GM19240 (cell line): ENCODE measurements around the gene ZDHHC20.
"Not testable (repeated sequence)": the region's sequence is repeated elsewhere in the genome, so short reads cannot be mapped to it uniquely, and the experiment has no call there.

Experiments
- DNase-seq: peaks from one replicate; pipeline ENCODE4 v3.0.0; 2011; ENCODE audit warnings: low spot score; ENCODE audit not compliant: insufficient read length

The ZDHHC20 gene

GRCh38 chr13:21435687-21436151 is 23.4 kb downstream of the ZDHHC20 start:
- peak; percentile 51 for DNase-seq

- DNase-seq, result no peak
These were observed 23.9 kb downstream of the ZDHHC20 start for GRCh38 chr13:21435231-21435630.

GRCh38 chr13:21434588-21434987 is 24.5 kb downstream of the ZDHHC20 start:
- DNase-seq, result no peak

- no peak for DNase-seq
These were observed 29.9 kb downstream of the ZDHHC20 start for GRCh38 chr13:21429211-21429610.

GRCh38 chr13:21427741-21428140 is 31.4 kb downstream of the ZDHHC20 start:
- no peak for DNase-seq

GRCh38 chr13:21426238-21426637 is 32.9 kb downstream of the ZDHHC20 start:
- no peak for DNase-seq

- DNase-seq, result no peak
These were observed 38.4 kb downstream of the ZDHHC20 start for GRCh38 chr13:21420706-21421105.

GRCh38 chr13:21413013-21413412 is 46.1 kb downstream of the ZDHHC20 start:
- no peak for DNase-seq

- DNase-seq, result not testable (repeated sequence)
These were observed 48.6 kb downstream of the ZDHHC20 start for GRCh38 chr13:21410453-21410852.

- no peak for DNase-seq
These were observed 53.8 kb downstream of the ZDHHC20 start for GRCh38 chr13:21405309-21405708.

GRCh38 chr13:21402586-21403307 is 56.4 kb downstream of the ZDHHC20 start:
- DNase-seq, result no peak

GRCh38 chr13:21399741-21400140 is 59.4 kb downstream of the ZDHHC20 start:
- DNase-seq, result no peak

GRCh38 chr13:21395953-21396352 is 63.1 kb downstream of the ZDHHC20 start:
- DNase-seq, result no peak

GRCh38 chr13:21389124-21389523 is 70.0 kb downstream of the ZDHHC20 start:
- DNase-seq, result no peak

- DNase-seq, result no peak
These were observed 73.4 kb downstream of the ZDHHC20 start for GRCh38 chr13:21385710-21386109.

- DNase-seq, result no peak
These were observed 76.0 kb downstream of the ZDHHC20 start for GRCh38 chr13:21383090-21383489.

GRCh38 chr13:21376998-21377985 is 81.8 kb downstream of the ZDHHC20 start:
- not testable (repeated sequence) for DNase-seq

- no peak for DNase-seq
These were observed 86.6 kb downstream of the ZDHHC20 start for GRCh38 chr13:21372530-21372929.

GRCh38 chr13:21371011-21371410 is 88.1 kb downstream of the ZDHHC20 start:
- DNase-seq, result no peak

- DNase-seq, result no peak
These were observed 93.5 kb downstream of the ZDHHC20 start for GRCh38 chr13:21365574-21365973.

GRCh38 chr13:21364916-21365315 is 94.2 kb downstream of the ZDHHC20 start:
- no peak for DNase-seq

GRCh38 chr13:21364357-21364756 is 94.7 kb downstream of the ZDHHC20 start:
- no peak for DNase-seq
